Neural cell (in vitro differentiated cells): ENCODE results near the gene GRK3.

Experiments used
- EP300 ChIP-seq: fragments of 450-650 bp; conservative IDR thresholded peaks from 2 replicates; pipeline ENCODE4 v1.6.1; 2014; ENCODE audit warnings: antibody characterized with exemption, mild to moderate bottlenecking, moderate library complexity; ENCODE audit not compliant: poor library complexity, severe bottlenecking
- EZH2 ChIP-seq: fragments of 200-600, 300-800 bp; shearing (Covaris generic), sonication (generic); IDR thresholded peaks from 2 replicates; pipeline ENCODE4 v1.6.1; 2014; ENCODE audit warnings: antibody characterized with exemption, low read length, borderline replicate concordance, mild to moderate bottlenecking; ENCODE audit not compliant: insufficient read depth, poor library complexity, severe bottlenecking
- POLR2AphosphoS5 ChIP-seq: IDR thresholded peaks from 2 replicates; pipeline ENCODE4 v1.6.1; 2012
- RAD21 ChIP-seq: fragments of 450-650 bp; conservative IDR thresholded peaks from 2 replicates; pipeline ENCODE4 v1.6.1; 2014; ENCODE audit warnings: antibody characterized with exemption, mild to moderate bottlenecking, moderate library complexity
- SMC3 ChIP-seq: fragments of 450-650 bp; conservative IDR thresholded peaks from 2 replicates; pipeline ENCODE4 v1.6.1; 2014; ENCODE audit warnings: antibody characterized with exemption, mild to moderate bottlenecking, moderate library complexity; ENCODE audit not compliant: poor library complexity
- TAF1 ChIP-seq: IDR thresholded peaks from 2 replicates; pipeline ENCODE4 v1.6.1; 2012; ENCODE audit warnings: low read depth
- TF ChIP-seq, protein P1 (sequence below): fragments of 450-650 bp; IDR thresholded peaks from 2 replicates; pipeline ENCODE4 v1.5.1; 2014; ENCODE audit warnings: antibody characterized with exemption, mild to moderate bottlenecking, moderate library complexity; ENCODE audit not compliant: poor library complexity, severe bottlenecking

- peak; percentile 45 for TF ChIP-seq POLR2AphosphoS5
- TF ChIP-seq, protein P1, sequence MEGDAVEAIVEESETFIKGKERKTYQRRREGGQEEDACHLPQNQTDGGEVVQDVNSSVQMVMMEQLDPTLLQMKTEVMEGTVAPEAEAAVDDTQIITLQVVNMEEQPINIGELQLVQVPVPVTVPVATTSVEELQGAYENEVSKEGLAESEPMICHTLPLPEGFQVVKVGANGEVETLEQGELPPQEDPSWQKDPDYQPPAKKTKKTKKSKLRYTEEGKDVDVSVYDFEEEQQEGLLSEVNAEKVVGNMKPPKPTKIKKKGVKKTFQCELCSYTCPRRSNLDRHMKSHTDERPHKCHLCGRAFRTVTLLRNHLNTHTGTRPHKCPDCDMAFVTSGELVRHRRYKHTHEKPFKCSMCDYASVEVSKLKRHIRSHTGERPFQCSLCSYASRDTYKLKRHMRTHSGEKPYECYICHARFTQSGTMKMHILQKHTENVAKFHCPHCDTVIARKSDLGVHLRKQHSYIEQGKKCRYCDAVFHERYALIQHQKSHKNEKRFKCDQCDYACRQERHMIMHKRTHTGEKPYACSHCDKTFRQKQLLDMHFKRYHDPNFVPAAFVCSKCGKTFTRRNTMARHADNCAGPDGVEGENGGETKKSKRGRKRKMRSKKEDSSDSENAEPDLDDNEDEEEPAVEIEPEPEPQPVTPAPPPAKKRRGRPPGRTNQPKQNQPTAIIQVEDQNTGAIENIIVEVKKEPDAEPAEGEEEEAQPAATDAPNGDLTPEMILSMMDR: no peak
- no peak for TF ChIP-seq EZH2
- no peak for TF ChIP-seq EP300
- no peak for TF ChIP-seq TAF1
- TF ChIP-seq SMC3: no peak
- TF ChIP-seq RAD21: no peak
These were observed 163.6 kb downstream of the GRK3 start for GRCh38 chr22:25728071-25728470.
